ENCODE measurements around the gene KCNJ11.

Gene KCNJ11

GRCh38 chr11:17343907-17344306 lies 44.6 kb downstream of the KCNJ11 start:
- TF ChIP-seq CTCF (conservative IDR thresholded peaks at IDR 0.05; ENCODE audit: control insufficient read depth, insufficient read depth, low read depth, low read length): no peak
- DNase-seq (ENCODE audit: low read depth): peak; percentile 89
- H3K4me3 ChIP-seq (ENCODE audit: control insufficient read depth, low read depth, low read length): no peak overlapping the region

- no peak overlapping the region for H3K4me3 ChIP-seq (ENCODE audit: control insufficient read depth, low read depth, low read length)
- peak; percentile 60 for DNase-seq (ENCODE audit: low read depth)
- no peak for TF ChIP-seq CTCF (conservative IDR thresholded peaks at IDR 0.05; ENCODE audit: control insufficient read depth, insufficient read depth, low read depth, low read length)
These were observed 45.2 kb downstream of the KCNJ11 start for GRCh38 chr11:17343257-17343656.

Measured in fibroblast of mammary gland (primary cell).